Epidermal melanocyte (primary cell): ENCODE measurements around the gene LENG9.
A peak's percentile ranks its signal among the peaks of the same experiment; 100 is the strongest.

Source experiments
- DNase-seq: peaks from one replicate; pipeline ENCODE4 v3.0.0; 2011; ENCODE audit warnings: low spot score; ENCODE audit not compliant: insufficient read length

LENG9 gene

DNA sequence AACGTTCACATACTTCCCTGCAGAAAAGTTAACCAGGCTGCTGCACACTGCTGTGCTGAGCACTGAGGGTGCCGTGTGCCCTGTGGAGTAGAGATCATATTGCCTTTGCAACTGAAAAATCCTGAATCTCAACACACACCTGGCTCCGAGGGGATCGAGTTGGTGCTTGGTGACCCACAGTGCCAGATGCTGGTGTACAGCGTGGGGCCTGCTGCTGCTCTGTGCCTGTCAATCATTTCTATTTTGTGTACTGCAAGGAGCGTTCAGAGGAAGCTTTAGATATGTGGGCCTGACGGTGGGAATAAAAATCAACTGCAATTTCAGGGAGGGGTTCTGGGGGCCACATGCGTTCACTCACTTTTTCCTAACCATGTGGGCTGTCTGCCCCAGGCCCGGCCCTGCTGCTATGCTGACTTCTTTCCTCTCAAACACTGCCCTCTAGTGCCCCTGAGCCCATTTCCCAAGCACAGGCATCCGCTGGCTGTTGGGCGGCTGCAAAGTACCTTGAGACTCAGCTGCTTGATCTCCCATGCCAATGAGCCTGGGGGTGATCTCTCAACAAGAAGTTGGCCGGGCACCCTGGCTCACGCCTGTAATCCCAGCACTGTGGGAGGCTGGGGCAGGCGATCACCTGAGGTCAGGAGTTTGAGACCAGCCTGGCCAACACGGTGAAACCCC is 24.3 kb downstream of the LENG9 start:
- DNase-seq, result peak; percentile 63

DNA sequence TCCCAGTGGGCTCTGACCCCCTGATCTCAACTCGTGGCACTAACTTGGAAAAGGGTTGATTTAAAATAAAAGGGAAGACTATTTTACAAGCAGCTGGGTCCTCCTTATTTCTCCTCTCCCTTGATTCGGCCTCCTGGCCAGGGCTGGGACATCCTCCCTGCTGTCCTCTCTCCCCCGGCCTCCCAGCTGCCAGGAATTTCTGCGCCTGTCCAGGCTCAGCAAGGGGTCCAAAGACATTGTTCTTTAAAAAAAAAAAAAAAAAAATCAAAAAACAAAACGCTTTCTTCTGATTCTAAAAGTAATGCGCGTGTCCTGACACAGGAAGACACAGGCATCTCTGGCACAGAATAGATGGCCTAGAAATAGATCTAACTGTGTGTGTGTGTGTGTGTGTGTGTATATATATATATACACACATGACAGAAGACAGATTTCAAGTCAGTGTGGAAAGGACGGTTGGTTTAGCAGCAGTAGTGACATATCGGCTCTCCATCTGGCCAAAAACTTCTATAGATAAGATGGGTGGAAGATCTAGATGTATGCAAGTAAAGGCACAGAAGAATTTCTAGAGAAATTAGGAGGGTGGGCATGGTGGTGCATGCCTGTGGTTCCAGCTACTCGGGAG is 26.8 kb downstream of the LENG9 start:
- DNase-seq, result no peak

DNA sequence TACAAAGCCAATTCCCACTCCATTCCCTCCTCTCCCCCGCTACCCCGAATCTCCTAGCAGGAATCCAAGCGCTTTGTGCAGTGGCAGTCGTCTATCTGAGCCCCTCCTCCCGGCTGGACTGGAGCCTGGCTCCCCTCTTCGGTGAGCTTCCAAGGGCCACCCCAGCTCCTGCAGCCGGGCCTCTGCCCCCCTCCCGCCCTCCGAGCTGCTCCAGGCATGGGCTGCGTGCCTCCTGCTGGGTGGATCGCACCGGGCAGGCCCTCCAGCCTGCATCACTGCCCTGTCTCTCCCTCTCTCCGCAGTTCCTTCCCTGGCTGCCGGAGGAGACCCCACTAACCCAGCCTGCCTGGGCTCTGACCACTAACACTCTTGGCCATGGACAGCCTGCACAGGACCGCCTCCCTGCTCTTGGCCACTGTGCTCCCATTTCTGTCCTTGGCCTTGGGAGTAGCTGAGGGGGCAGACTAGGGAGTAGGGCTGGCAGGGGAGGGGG is 27.5 kb downstream of the LENG9 start:
- DNase-seq, result no peak

DNA sequence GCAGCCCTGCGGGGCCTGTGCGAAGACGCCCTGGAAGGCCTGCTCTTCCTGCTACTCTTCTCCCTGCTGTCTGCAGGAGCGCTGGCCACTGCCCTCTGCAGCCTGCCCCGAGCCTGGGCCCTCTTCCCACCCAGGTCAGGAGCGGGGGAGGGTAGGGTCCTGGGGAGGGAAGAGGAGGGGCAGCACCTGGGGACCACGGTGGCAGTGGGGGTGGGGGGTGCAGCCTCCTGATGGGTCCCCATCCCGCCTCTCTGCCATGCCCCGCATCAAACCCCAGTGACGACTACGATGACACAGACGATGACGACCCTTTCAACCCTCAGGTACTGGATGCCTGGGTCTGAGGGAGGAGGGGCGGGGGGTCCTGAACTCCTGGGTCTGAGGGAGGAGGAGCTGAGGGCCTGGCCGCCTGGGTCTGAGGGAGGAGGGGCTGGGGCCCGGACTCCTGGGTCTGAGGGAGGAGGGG is 28.0 kb downstream of the LENG9 start:
- DNase-seq, result no peak

DNA sequence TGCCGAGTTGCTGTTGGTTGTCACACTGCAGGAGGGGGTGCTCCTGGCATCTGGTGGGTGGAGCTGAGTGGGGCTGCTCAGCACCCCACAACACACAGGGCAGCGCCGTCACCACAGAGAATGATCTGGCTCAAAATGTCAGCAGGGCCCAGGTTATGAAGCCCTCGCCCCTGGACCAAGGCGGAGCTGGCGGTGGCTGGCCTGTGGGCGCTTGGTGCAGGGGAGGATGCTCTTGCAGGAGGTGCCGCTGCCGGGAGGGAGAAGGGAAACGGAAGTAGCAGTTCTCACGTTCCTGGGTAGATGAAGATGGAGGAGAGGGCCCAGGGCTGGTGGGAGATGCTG is 28.7 kb downstream of the LENG9 start:
- DNase-seq, result peak; percentile 6

DNA sequence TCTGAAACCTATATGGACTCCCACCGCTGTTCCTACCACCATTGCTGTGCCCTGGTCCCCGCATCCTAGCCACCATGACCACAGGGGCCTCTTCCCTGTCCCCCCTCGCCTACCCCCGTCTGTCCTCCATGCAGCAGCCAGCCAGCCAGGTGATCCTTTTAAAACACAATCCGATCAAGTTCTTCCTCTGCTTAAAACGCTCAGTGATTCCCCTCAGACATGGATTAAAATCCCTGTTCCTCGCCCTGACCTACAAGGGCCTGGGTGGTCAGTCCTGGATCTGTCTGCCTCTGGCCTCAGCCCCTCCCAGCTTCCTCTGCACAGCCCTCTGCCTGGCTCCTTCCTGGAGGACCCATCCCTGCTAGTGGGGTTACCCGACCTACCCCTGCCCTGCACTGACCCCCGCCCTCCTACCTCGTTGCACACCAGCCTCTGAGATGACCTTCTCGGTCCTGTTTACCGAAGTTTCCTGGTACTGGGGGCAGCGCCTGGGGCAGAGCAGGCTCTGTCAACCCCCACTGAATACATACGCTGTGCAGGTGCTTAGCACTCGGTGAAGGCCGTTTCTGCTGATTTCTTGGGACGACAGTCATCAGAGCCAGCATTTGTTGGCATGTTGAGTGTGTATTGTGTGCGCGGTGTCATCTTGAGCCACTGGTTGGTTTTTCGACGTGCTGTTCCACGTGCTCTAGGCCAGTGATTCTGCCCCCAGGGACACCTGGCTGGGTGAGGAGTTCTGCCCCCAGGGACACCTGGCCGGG is 29.3 kb downstream of the LENG9 start:
- peak; percentile 4 for DNase-seq

DNA sequence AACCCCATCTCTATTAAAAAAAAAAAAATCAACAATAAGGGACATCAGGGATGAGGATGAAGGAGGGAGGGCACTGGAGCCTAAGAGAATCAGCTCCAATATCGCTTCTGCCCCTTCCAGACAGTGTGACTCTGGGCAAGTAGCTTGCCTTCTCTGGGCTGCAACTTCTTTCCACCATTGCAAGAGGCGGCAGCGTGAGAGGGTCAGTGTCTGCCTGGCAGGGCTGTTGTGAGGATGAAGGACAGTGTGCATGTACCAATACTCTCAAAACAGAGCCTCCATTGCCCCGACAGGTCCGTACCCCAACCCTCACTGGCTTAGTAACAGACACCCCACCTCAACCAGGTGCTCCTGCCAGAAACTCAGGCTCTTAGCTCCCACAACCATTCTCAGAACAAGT is 29.9 kb downstream of the LENG9 start:
- no peak for DNase-seq

DNA sequence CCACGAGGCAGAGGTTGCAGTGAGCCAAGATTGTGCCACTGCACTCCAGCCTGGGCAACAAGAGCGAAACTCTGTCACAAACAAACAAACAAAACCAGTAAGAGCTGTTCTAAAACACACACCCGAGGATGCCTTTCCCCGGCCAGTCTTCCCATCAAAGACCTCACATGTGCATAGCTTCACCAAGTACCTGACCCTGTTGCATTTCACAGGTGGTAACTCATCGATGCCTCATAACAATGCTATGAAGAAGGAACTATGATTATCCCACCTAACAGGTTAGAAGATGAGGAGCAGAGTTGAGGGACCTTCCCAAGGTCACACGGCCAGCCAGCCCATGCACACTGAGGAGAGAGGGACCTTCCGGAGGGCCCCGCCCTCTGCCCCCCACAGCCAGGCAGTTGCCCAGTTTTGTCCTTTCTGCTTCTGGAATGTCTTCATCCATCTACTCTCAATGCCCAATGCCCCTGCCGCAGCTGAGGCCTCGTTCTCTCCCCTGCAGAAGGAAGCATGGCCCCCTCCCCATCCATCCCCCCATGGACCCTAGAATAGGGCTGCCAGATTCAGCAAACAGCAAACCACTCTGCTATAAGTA is 31.3 kb downstream of the LENG9 start:
- DNase-seq, result peak; percentile 11

DNA sequence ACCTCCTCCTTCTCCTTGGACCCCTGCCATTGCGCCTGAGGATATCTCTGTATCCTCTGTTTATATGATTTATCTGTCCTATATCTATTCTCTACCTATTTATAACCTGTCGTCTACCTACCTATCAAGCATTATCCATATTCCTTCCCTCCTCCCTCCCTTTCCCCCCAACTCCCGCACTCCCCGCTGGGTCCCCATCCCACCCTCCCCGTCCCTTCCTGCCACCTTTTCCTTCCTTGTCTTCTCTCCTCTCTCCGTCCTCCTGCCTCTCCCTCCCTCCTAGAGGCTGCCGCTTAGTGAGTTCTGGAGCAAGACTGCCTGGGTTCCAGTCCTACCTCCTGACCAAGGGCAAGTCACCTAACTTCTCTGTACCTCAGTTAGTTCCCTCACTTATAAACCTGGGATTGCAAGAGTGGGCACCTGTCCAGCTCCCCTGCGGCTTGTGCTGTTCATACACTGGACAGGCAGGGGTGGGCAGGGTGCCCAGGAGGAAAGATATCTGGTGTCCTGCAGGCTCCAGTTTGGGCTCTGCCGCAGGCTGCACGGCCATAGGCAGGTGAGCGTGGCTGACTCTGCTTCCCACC is 32.2 kb downstream of the LENG9 start:
- DNase-seq, result peak; percentile 11

DNA sequence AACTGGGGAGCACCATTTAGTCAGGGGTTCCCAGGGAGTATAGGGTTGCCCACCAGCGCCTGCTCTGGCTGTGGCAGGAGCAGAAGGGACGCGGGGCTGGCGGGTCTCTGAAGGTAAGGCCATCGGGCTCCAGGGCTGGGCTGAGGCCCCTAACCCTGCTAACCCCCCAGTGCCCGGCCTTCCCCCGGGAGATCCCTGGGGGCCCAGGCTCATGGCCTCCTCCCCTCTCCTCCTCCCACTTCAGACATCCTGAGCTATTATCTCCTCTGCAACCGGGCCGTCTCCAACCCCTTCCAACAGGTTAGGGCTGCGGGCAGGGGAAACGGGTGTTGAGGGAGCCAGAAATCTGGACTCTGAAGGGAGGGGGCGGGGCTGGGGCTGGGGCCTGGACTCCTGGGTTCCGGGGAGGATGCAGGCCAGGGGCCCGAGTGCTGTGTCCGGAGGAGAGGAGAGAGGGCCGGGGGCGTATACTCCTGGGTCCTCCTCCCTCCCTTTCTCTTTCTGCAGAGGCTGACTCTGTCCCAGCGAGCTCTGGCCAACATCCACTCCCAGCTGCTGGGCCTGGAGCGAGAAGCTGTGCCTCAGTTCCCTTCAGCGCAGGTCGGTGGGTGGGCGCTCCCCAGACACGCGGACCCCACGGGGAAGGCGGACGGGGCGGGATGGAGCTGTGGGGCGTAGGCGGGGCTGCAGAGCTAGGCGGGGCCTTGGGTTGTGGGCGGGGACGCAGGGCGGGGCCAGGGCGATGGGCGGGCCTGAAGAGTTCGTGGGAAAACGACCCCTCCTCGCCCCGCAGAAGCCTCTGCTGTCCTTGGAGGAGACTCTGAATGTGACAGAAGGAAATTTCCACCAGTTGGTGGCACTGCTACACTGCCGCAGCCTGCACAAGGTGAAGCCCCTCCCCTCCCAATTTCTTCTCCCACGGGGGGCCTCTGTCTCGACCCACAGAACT is 33.0 kb downstream of the LENG9 start:
- peak; percentile 18 for DNase-seq

DNA sequence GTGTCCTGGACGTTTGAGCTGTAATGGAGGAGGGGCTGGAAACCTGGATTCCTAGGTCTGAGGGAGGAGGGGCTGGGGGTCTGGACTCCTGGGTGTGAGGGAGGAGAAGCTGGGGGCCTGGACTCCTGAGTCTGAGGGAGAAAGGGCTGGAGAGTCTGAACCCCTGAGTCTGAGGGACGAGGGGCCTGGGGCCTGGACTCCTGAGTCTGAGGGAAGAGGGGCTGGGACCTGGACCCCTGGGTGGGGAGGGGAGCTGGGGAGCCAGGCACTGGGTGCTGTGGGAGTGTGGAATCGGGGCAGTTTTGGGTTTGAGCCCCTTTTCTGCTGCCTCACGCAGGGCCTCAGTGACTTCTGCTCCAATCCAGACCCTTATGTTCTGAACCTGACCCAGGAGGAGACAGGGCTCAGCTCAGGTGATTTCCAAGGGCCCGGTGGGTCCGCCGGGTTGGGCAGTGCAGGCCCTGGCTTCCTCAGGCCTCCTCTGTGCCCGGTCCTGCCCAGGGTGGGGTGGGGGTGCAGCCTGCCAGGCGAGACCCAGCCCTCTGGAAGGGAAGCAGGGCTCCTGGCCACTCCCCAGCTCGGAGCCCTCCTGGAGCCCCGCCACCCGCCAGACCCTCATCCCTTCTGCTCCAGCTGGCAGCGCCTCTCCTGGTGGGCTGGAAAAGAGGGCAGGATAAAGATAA is 33.9 kb downstream of the LENG9 start:
- peak; percentile 13 for DNase-seq

DNA sequence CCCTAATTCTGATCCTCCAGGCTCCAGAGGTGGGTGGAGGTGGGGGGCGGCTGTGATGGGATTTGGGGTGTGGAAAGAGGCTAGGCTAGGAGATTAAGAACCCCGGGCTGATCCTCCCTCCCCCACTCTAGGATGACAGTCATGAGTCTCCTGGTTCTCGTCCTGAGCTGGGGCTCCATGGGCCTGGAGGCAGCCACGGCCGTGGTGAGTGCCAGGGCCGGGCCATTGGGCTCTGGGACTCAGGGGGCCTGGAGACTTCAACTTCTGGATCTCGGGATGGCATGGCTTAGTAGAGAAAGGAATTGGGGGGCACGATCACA is 34.4 kb downstream of the LENG9 start:
- peak; percentile 7 for DNase-seq

DNA sequence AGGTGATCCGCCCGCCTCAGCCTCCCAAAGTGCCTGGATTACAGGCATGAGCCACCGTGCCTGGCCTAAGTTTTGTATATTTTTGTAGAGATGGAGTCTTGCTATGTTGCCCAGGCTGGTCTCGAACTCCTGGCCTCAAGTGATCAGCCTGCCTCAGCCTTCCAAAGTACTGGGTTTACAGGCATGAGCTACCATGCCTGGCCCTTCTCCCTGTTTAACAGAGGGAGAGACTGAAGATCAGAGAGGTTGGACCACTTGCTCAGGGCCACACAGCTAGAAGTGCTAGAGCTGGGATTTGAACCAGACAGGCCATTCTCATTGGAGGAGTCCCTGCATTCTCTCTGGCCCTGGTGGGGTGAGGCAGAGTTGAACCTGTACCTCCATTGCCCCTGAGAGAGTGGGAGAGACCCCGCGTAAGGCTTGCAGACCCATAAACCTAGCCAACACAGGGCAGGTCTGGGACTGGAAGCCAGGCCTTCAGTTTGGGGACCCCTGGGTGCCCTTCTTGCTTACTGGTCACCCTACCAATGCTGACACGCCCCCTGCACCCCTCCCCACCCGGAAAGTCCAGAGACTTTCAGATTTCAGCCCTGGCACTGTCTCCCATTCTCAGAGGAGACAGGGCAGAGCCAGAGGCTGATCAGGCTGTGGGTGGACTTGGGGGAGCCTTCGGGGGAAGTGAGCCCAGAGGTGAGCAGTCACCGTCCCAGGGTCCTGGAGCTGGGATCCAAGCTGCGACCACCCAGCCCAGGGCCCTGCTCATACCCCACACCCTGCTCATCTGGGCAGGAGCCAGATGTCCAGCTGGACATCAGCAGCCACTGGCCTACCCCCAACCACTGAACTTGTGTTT is 35.0 kb downstream of the LENG9 start:
- no peak for DNase-seq

DNA sequence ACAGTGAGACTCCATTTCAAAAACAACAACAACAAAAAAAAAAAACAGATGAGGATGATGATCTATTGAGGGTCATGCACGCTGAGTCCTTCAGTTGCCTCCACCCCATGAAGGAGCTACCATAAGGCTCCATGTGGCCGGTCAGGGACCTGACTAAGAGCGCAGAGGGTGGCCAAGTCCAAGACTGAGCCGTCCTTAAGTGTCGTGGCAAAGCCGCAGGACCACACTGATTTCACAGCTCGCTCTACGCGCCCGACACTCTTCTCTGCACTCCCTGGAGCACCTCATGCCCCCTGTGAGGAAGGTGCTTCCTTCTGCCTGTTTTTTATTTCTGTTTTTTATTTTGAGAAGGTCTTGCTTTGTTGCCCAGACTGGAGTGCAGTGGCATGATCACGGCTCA is 36.0 kb downstream of the LENG9 start:
- peak; percentile 10 for DNase-seq

DNA sequence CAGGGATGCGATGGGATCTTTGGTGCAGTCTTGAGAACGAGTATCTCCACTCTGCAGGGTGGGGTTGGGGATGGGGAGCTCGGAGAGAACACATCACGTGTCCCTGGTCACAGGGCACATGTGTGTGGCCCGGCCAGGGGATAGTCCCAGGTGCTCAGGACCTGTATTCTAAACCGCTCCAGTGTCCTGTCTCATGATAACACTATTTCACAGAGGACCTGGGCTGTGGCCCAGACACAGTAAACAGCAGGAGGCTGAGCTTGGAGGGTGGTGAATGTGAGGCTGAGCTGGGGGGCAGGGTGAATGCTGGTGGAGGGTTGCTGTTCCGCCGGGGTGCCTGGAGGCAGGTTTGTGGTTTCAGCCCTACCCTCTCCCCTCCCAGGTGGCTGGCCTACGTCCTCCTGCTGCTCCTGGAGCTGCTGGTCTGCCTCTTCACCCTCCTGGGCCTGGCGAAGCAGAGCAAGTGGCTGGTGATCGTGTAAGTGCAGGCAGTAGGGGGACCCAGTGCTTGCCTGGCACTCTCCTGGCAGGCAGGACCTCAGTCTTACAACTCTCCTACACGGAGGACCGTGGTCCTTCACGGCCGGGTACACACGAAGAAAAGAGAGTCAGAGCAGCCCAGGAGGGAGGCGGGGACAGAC is 37.2 kb downstream of the LENG9 start:
- peak; percentile 9 for DNase-seq

DNA sequence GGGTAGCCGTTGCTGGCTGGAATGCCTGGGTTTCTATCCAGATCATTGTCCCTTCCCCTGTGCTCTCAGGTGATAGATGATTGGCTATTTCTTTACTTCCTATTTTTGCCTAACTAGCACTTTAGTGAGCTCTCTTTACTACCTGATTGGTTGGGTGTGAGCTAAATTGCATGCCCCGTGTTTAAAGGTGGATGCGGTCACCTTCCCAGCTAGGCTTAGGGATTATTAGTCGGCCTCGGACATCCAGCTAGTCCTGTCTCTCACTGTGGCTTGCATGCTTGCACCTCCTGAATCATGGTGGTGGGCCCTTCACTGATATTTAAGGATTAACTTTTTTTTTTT is 38.2 kb downstream of the LENG9 start:
- no peak for DNase-seq

DNA sequence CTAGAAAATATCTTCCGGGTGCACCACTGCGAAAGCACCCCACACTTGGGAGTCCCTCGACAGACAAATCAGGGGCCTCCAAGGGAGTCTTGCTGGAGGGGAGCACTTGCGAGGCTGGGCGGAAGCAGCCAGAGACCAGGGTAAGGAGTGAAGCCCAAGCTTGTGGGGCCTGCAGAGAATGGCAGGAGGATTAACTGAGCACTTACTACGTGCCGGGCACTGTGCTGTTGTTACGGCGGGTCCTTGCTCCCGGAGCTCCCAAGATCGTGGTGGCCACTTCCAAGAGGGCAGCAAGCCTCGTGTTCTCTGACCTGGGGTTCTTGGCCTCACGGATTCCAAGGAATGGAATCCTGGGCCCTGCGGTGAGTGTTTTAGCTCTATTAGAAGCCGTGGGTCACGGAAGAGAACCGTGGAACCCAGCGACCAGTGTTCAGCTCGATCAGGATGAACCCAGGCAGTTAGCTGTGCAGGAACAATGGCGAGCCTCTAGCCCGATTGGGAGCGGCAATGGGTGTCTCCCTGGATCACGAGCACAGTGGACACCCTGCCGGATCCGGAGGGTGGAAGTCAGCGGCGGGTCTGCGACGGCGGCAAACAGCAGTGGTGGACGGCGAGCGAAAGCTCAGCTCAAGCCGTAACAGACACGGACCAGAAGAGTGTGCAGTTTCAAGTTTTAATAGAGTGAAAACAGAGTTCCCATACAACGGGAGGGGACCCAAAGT is 38.8 kb downstream of the LENG9 start:
- peak; percentile 10 for DNase-seq

DNA sequence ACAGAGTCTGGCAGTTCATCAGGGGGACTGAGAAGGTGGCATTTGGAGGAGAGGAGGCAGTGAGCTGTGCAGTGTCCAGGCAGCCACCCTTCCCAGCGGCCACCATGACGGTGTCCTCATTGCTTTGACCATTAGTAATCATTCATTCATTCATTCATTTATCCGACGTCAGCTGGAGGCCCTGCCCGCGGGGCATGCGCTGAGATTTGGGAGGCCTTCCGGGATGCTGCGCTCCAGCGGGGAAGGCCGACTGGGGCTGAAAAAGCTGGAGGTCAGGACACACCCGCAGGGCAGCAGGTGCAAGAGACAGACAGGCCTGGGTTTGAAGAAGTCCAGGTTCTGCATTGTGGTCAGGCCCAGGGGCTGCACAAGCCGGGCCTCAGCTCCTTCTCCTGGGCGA is 39.4 kb downstream of the LENG9 start:
- DNase-seq, result peak; percentile 6
